ENCODE results near the gene ROS1.

ROS1 gene

GRCh38 chr6:117393045-117393444 lies 32.7 kb downstream of the ROS1 start:
- H3K27ac ChIP-seq (ENCODE audit: low read length): no peak overlapping the region
- H3K4me1 ChIP-seq (ENCODE audit: low read length): no peaks in the 10 kb centered on the region
- no peak overlapping the region for H3K4me2 ChIP-seq (ENCODE audit: low read length)
- no peaks in the 10 kb centered on the region for H4K20me1 ChIP-seq (ENCODE audit: insufficient read depth, low read length)
- H2AFZ ChIP-seq (ENCODE audit: low read depth, low read length): no peak overlapping the region
- no peaks in the 10 kb centered on the region for H3K27me3 ChIP-seq (ENCODE audit: low read depth, low read length)
- no peak overlapping the region for H3K4me3 ChIP-seq (ENCODE audit: low read length)
- H3K9ac ChIP-seq (ENCODE audit: low read length): no peak overlapping the region
- no peak for TF ChIP-seq EZH2phosphoT487 (IDR thresholded peaks at IDR 0.05; ENCODE audit: low read depth)
- no peak for TF ChIP-seq CTCF (IDR thresholded peaks at IDR 0.05; ENCODE audit: low read depth, low read length)
- no peaks in the 10 kb centered on the region for H3K9me3 ChIP-seq (ENCODE audit: insufficient read depth, low read length)
- no peaks in the 10 kb centered on the region for H3K79me2 ChIP-seq (ENCODE audit: low read length)
- no peaks in the 10 kb centered on the region for H3K36me3 ChIP-seq (replicated peaks; ENCODE audit: low read depth, low read length)

GRCh38 chr6:117391874-117392583 lies 33.7 kb downstream of the ROS1 start:
- H3K27me3 ChIP-seq (ENCODE audit: low read depth, low read length): no peaks in the 10 kb centered on the region
- H3K4me3 ChIP-seq (ENCODE audit: low read length): no peak overlapping the region
- TF ChIP-seq CTCF (IDR thresholded peaks at IDR 0.05; ENCODE audit: low read depth, low read length) (no peak), EZH2phosphoT487 (IDR thresholded peaks at IDR 0.05; ENCODE audit: low read depth) (no peak)
- H3K79me2 ChIP-seq (ENCODE audit: low read length): no peaks in the 10 kb centered on the region
- H3K27ac ChIP-seq (ENCODE audit: low read length): no peak overlapping the region
- no peaks in the 10 kb centered on the region for H3K36me3 ChIP-seq (replicated peaks; ENCODE audit: low read depth, low read length)
- no peaks in the 10 kb centered on the region for H3K4me1 ChIP-seq (ENCODE audit: low read length)
- no peaks in the 10 kb centered on the region for H3K9me3 ChIP-seq (ENCODE audit: insufficient read depth, low read length)
- no peak overlapping the region for H3K4me2 ChIP-seq (ENCODE audit: low read length)
- no peak overlapping the region for H2AFZ ChIP-seq (ENCODE audit: low read depth, low read length)
- H4K20me1 ChIP-seq (ENCODE audit: insufficient read depth, low read length): no peaks in the 10 kb centered on the region
- H3K9ac ChIP-seq (ENCODE audit: low read length): no peak overlapping the region

- Histone ChIP-seq H3K4me3 (ENCODE audit: low read length) (no peak overlapping the region), H3K9ac (ENCODE audit: low read length) (no peak overlapping the region), H3K27me3 (ENCODE audit: low read depth, low read length) (no peaks in the 10 kb centered on the region), H3K36me3 (replicated peaks; ENCODE audit: low read depth, low read length) (no peaks in the 10 kb centered on the region), H3K4me1 (ENCODE audit: low read length) (no peaks in the 10 kb centered on the region), H3K9me3 (ENCODE audit: insufficient read depth, low read length) (no peaks in the 10 kb centered on the region), H2AFZ (ENCODE audit: low read depth, low read length) (no peak overlapping the region), H3K4me2 (ENCODE audit: low read length) (no peak overlapping the region), H3K27ac (ENCODE audit: low read length) (no peak overlapping the region), H3K79me2 (ENCODE audit: low read length) (no peaks in the 10 kb centered on the region), H4K20me1 (ENCODE audit: insufficient read depth, low read length) (no peaks in the 10 kb centered on the region)
- TF ChIP-seq CTCF (IDR thresholded peaks at IDR 0.05; ENCODE audit: low read depth, low read length) (no peak), EZH2phosphoT487 (IDR thresholded peaks at IDR 0.05; ENCODE audit: low read depth) (no peak)
Observed at GRCh38 chr6:117389227-117390057, 36.3 kb downstream of the ROS1 start.

- Histone ChIP-seq H3K27ac (ENCODE audit: low read length) (no peak overlapping the region), H4K20me1 (ENCODE audit: insufficient read depth, low read length) (no peaks in the 10 kb centered on the region), H3K9ac (ENCODE audit: low read length) (no peak overlapping the region), H3K9me3 (ENCODE audit: insufficient read depth, low read length) (no peaks in the 10 kb centered on the region), H3K36me3 (replicated peaks; ENCODE audit: low read depth, low read length) (no peaks in the 10 kb centered on the region), H3K27me3 (ENCODE audit: low read depth, low read length) (no peaks in the 10 kb centered on the region), H2AFZ (ENCODE audit: low read depth, low read length) (no peak overlapping the region), H3K4me2 (ENCODE audit: low read length) (no peak overlapping the region), H3K4me1 (ENCODE audit: low read length) (peaks cover 5% of the 10 kb centered on the region), H3K79me2 (ENCODE audit: low read length) (no peaks in the 10 kb centered on the region), H3K4me3 (ENCODE audit: low read length) (no peak overlapping the region)
- TF ChIP-seq EZH2phosphoT487 (IDR thresholded peaks at IDR 0.05; ENCODE audit: low read depth) (no peak), CTCF (IDR thresholded peaks at IDR 0.05; ENCODE audit: low read depth, low read length) (no peak)
Observed at GRCh38 chr6:117387454-117387974, 38.2 kb downstream of the ROS1 start.

Measured in OCI-LY3 (cell line).